ENCODE measurements around the gene ADA.

DNA sequence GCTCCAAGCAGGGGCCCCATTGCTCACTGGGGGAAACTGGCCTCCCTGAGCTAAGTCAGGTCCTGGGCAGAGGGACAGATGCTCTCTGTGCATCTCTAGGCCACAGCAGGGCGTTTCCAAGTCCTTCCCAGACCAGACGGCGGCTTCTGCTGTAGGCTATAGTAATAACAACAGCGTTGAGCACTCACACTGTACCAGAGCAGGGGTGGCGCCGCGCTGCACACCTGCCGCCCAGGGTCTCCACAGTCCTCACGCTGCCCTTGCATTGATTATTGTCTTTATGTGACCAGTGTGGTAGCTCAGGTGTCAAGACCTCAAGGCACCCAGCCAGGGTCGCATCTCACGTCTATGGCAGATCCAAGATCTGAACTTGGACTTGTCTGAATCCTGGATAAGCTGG, 48.8 kb upstream of the ADA start:
- TF ChIP-seq, protein P1, sequence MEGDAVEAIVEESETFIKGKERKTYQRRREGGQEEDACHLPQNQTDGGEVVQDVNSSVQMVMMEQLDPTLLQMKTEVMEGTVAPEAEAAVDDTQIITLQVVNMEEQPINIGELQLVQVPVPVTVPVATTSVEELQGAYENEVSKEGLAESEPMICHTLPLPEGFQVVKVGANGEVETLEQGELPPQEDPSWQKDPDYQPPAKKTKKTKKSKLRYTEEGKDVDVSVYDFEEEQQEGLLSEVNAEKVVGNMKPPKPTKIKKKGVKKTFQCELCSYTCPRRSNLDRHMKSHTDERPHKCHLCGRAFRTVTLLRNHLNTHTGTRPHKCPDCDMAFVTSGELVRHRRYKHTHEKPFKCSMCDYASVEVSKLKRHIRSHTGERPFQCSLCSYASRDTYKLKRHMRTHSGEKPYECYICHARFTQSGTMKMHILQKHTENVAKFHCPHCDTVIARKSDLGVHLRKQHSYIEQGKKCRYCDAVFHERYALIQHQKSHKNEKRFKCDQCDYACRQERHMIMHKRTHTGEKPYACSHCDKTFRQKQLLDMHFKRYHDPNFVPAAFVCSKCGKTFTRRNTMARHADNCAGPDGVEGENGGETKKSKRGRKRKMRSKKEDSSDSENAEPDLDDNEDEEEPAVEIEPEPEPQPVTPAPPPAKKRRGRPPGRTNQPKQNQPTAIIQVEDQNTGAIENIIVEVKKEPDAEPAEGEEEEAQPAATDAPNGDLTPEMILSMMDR (IDR thresholded peaks at IDR 0.05): no peak
- no peak for TF ChIP-seq POLR2A (IDR thresholded peaks at IDR 0.05)

Data from Peyer's patch (tissue), 4 donors.